SU-DHL-6 (cell line): Measurements from ENCODE around the gene IPO9.
A peak's percentile ranks its signal among the peaks of the same experiment; 100 is the strongest.

ENCODE experiments used
- H2AFZ ChIP-seq: fragments of 200-600 bp; sonication (generic); 2 replicates; pipeline ENCODE4 v1.6.1; 2014; ENCODE audit warnings: low read depth, mild to moderate bottlenecking, moderate library complexity, mixed read lengths, antibody characterized with exemption, low read length; ENCODE audit not compliant: severe bottlenecking
- H3F3A ChIP-seq: fragments of 200-600 bp; shearing (Covaris generic); 2 replicates; pipeline ENCODE4 v1.6.0; 2016; ENCODE audit warnings: antibody characterized with exemption, mild to moderate bottlenecking; ENCODE audit not compliant: insufficient read depth
- H3K27ac ChIP-seq: fragments of 200-600 bp; sonication (generic); 2 replicates; pipeline ENCODE4 v1.5.1; 2016; ENCODE audit warnings: low read depth, mild to moderate bottlenecking, low read length, moderate library complexity, mixed read lengths
- H3K27me3 ChIP-seq: fragments of 200-600 bp; sonication (generic), shearing (Covaris generic); 2 replicates; pipeline ENCODE4 v1.6.0; 2014; ENCODE audit warnings: mild to moderate bottlenecking, low read length
- H3K36me3 ChIP-seq: fragments of 200-600 bp; sonication (generic); 2 replicates; pipeline ENCODE4 v1.6.1; 2014; ENCODE audit warnings: mild to moderate bottlenecking, low read length, mixed read lengths
- H3K4me2 ChIP-seq: fragments of 300-600, 200-600 bp; shearing (Covaris generic), sonication (generic); 2 replicates; pipeline ENCODE4 v1.6.0; 2014; ENCODE audit warnings: low read length, low read depth, mild to moderate bottlenecking; ENCODE audit not compliant: poor library complexity, severe bottlenecking
- H3K4me3 ChIP-seq: fragments of 200-600 bp; sonication (generic); 2 replicates; pipeline ENCODE4 v1.5.1; 2014; ENCODE audit warnings: antibody characterized with exemption, low read length, mild to moderate bottlenecking, mixed read lengths; ENCODE audit not compliant: insufficient read depth, poor library complexity, severe bottlenecking
- H3K79me2 ChIP-seq: fragments of 200-600 bp; sonication (generic); 2 replicates; pipeline ENCODE4 v1.6.1; 2014; ENCODE audit warnings: mild to moderate bottlenecking, low read length, moderate library complexity; ENCODE audit not compliant: insufficient read depth
- H3K9ac ChIP-seq: fragments of 200-600 bp; sonication (generic); 2 replicates; pipeline ENCODE4 v1.7.0; 2014; ENCODE audit warnings: mild to moderate bottlenecking, low read length
- H3K9me2 ChIP-seq: fragments of 200-600 bp; sonication (generic); replicated peaks from 2 replicates; pipeline ENCODE4 v1.6.1; 2014; ENCODE audit warnings: low read length; ENCODE audit not compliant: insufficient read depth
- H3K9me3 ChIP-seq: fragments of 200-600 bp; sonication (generic); 2 replicates; pipeline ENCODE4 v1.6.1; 2014; ENCODE audit warnings: low read length, mixed read lengths; ENCODE audit not compliant: insufficient read depth
- H4K20me1 ChIP-seq: fragments of 200-600 bp; sonication (generic); 2 replicates; pipeline ENCODE4 v1.6.1; 2014; ENCODE audit warnings: low read depth, mild to moderate bottlenecking, antibody characterized with exemption, low read length, moderate library complexity, mixed read lengths
- EZH2phosphoT487 ChIP-seq: fragments of 200-600 bp; sonication (generic), shearing (Covaris generic); conservative IDR thresholded peaks from 2 replicates; pipeline ENCODE4 v1.6.1; 2018; ENCODE audit warnings: mild to moderate bottlenecking, antibody characterized with exemption, low read length, moderate library complexity, mixed read lengths
- TF ChIP-seq, protein P1 (sequence below): fragments of 200-600 bp; sonication (generic); IDR thresholded peaks from one replicate; pipeline ENCODE4 v1.5.1; 2017; ENCODE audit warnings: antibody characterized with exemption, mild to moderate bottlenecking, low read length, moderate library complexity; ENCODE audit not compliant: insufficient read depth, poor library complexity, severe bottlenecking

The IPO9 gene

DNA sequence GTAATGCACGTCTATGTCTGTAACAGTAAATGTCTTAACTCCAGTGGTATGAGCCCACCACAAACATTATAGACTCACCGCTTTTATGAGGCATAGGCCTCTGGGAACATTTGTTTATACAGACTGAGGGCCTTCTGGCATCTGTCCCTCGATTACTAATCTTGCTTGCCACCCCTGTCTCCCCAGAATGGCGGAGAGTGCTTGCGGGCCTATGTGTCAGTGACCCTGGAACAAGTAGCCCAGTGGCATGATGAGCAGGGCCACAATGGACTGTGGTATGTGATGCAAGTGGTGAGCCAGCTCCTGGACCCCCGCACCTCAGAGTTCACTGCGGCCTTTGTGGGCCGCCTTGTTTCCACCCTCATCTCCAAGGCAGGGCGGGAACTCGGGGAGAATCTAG is 41.4 kb downstream of the IPO9 start:
- no peak overlapping the region for H3K27ac ChIP-seq
- no peak overlapping the region for H3K4me3 ChIP-seq
- no peak overlapping the region for H3K4me2 ChIP-seq
- no peaks in the 10 kb centered on the region for H3K9me3 ChIP-seq
- H3K9me2 ChIP-seq, result no peaks in the 10 kb centered on the region
- H3K9ac ChIP-seq, result no peak overlapping the region
- H2AFZ ChIP-seq, result no peak overlapping the region
- TF ChIP-seq, protein P1, sequence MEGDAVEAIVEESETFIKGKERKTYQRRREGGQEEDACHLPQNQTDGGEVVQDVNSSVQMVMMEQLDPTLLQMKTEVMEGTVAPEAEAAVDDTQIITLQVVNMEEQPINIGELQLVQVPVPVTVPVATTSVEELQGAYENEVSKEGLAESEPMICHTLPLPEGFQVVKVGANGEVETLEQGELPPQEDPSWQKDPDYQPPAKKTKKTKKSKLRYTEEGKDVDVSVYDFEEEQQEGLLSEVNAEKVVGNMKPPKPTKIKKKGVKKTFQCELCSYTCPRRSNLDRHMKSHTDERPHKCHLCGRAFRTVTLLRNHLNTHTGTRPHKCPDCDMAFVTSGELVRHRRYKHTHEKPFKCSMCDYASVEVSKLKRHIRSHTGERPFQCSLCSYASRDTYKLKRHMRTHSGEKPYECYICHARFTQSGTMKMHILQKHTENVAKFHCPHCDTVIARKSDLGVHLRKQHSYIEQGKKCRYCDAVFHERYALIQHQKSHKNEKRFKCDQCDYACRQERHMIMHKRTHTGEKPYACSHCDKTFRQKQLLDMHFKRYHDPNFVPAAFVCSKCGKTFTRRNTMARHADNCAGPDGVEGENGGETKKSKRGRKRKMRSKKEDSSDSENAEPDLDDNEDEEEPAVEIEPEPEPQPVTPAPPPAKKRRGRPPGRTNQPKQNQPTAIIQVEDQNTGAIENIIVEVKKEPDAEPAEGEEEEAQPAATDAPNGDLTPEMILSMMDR, result no peak
- no peak for TF ChIP-seq EZH2phosphoT487
- no peaks in the 10 kb centered on the region for H3K79me2 ChIP-seq
- no peaks in the 10 kb centered on the region; the same call in 1 of the 2 replicates for H3F3A ChIP-seq
- H3K27me3 ChIP-seq, result no peaks in the 10 kb centered on the region
- H4K20me1 ChIP-seq, result no peaks in the 10 kb centered on the region
- peaks cover 50% of the 10 kb centered on the region for H3K36me3 ChIP-seq

DNA sequence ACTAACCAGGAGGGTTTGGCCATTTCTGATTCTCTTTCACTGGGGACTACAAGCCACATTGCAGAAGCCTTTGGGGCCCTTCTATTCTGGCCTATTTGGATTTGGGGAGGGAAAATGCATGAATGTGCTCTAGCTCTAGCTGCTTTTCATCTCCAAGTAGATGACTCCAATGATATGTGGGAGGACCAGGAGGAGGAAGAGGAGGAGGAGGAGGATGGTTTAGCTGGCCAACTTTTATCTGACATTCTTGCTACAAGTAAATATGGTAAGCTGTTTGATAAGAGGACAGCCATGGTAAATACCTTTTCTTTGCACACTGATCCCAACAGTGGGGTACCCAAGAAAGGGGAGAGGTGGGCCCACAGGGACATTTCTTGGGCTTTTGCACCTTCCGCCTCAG is 45.7 kb downstream of the IPO9 start:
- H3K79me2 ChIP-seq, result no peaks in the 10 kb centered on the region
- no peaks in the 10 kb centered on the region for H3K9me3 ChIP-seq
- no peaks in the 10 kb centered on the region for H3K9me2 ChIP-seq
- no peaks in the 10 kb centered on the region for H4K20me1 ChIP-seq
- no peak overlapping the region for H3K9ac ChIP-seq
- peaks cover 11% of the 10 kb centered on the region; the same call in 1 of the 2 replicates for H3F3A ChIP-seq
- TF ChIP-seq, protein P1, result no peak
- TF ChIP-seq EZH2phosphoT487, result no peak
- H3K27ac ChIP-seq, result no peak overlapping the region
- H3K36me3 ChIP-seq, result peaks cover 21% of the 10 kb centered on the region
- H3K27me3 ChIP-seq, result no peaks in the 10 kb centered on the region
- no peak overlapping the region for H3K4me3 ChIP-seq
- H3K4me2 ChIP-seq, result no peak overlapping the region
- no peak overlapping the region for H2AFZ ChIP-seq

DNA sequence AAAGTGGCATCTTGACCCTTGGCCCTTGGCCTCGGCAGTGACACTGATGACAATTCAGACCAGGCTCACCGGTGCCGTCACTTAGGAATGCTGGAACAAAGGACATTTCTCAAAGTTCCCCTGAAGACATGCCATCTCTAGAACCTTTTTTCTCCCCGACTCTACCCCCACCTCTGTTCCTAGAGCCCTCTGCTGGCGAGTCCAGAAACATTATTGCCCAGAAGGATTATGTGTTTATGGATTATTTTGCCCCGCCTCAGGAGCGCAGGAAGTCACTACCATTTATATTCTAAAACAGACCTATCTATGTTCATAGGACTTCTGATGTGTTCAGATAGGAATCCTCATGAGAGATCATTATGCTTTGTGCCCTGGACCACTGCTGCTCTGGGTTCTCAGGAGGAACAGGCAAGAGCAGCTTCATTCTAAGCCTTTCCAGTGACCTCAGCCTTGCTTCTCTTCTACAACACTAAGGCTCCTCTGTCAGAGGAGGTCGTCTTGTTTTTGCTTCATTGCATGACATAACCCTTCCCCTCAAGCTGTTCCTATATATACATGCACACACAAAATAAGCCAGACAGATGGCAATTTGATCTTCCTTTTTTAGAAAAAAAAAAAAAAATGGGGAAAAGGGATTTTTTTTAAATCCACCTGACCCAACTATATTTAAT is 47.3 kb downstream of the IPO9 start:
- H3K27ac ChIP-seq, result no peak overlapping the region
- H3K27me3 ChIP-seq, result no peaks in the 10 kb centered on the region
- H3K79me2 ChIP-seq, result no peaks in the 10 kb centered on the region
- H2AFZ ChIP-seq, result no peak overlapping the region
- no peaks in the 10 kb centered on the region for H3K9me3 ChIP-seq
- H4K20me1 ChIP-seq, result no peaks in the 10 kb centered on the region
- H3K9ac ChIP-seq, result no peak overlapping the region
- H3K9me2 ChIP-seq, result no peaks in the 10 kb centered on the region
- H3F3A ChIP-seq, result peaks cover 11% of the 10 kb centered on the region; the same call in 1 of the 2 replicates
- TF ChIP-seq, protein P1, result peak; percentile 9
- TF ChIP-seq EZH2phosphoT487, result no peak
- H3K4me2 ChIP-seq, result no peak overlapping the region
- H3K4me3 ChIP-seq, result no peak overlapping the region
- H3K36me3 ChIP-seq, result peaks cover 12% of the 10 kb centered on the region; the same call in 1 of the 2 replicates
